HCT116 (cell line): Measurements from ENCODE around the gene PCDHGB3. TPM values are rescaled to one million over a fixed set of nuclear protein-coding genes. Genes with fewer than 3 reads are reported as not detected.

Experiments used
- ATAC-seq: fragments of 200-7000 bp; cut with Tn5 transposase; 2 replicates; pipeline ENCODE4 v1.9.1; 2020; ENCODE audit warnings: mild to moderate bottlenecking, moderate library complexity
- BruUV-seq: library from RNA; stranded (reverse); fragments of 400-500 nt; replicated peaks from 2 replicates; lab custom pipeline; 2021; lab: Mats Ljungman, UMichigan
- CTCF ChIA-PET: fragments of 300-600 bp; sonication (Branson Sonifier 250); formaldehyde crosslinking; loops from one replicate; lab custom pipeline; 2021; ENCODE audit warnings: antibody characterized with exemption; lab: Charles Lee
- POLR2A ChIA-PET: fragments of 300-600, 350-600 bp; sonication (Branson Sonifier 250); formaldehyde crosslinking; loops from one replicate; lab custom pipeline; 2021; ENCODE audit warnings: antibody characterized with exemption; lab: Charles Lee
- RAD21 ChIA-PET, 2 experiments: fragments of 300-600 bp; sonication (Branson Sonifier 250); formaldehyde crosslinking; loops; one replicate each; lab custom pipeline; 2023; ENCODE audit warnings: low total read pairs in 2 of 2; ENCODE audit not compliant: uncharacterized antibody in 2 of 2, unreplicated experiment in 2 of 2, low non-redundant PET in 1 of 2; lab: Charles Lee
- DNase-seq: peaks from one replicate; pipeline ENCODE4 v3.0.0-alpha.2; 2010; ENCODE audit warnings: low read depth, low spot score
- H2AFZ ChIP-seq: fragments of 200-600 bp; shearing (Covaris generic), sonication (generic); 2 replicates; pipeline ENCODE4 v1.6.1; 2017; ENCODE audit warnings: low read depth, mixed run types, mixed read lengths, antibody characterized with exemption, low read length; ENCODE audit not compliant: poor library complexity, severe bottlenecking
- H3K27ac ChIP-seq: 2 replicates; pipeline ENCODE4 v1.5.1; 2012; ENCODE audit warnings: low read depth, low read length
- H3K27me3 ChIP-seq: fragments of 200-600 bp; sonication (generic); 2 replicates; pipeline ENCODE4 v1.6.1; 2016; ENCODE audit warnings: mixed run types, low read length, mixed read lengths; ENCODE audit not compliant: insufficient read depth
- H3K36me3 ChIP-seq, 2 experiments: fragments of 200-500 bp in 1 of 2; fragments of 200-600 bp in 1 of 2; sonication (Bioruptor generic) in 1 of 2; sonication (generic) in 1 of 2; 2 replicates each; pipeline versions ENCODE4 v1.5.1 to v1.6.1; 2014 to 2016; ENCODE audit warnings: low read length in 2 of 2, inconsistent platforms in 1 of 2, mixed read lengths in 1 of 2, mixed run types in 1 of 2; ENCODE audit not compliant: insufficient read depth in 2 of 2, control insufficient read depth in 1 of 2
- H3K4me1 ChIP-seq, 2 experiments: fragments of 200-600 bp in 1 of 2; sonication (generic) in 1 of 2; 2 replicates each; pipeline versions ENCODE4 v1.5.1 to v1.6.1; 2012 to 2017; ENCODE audit warnings: low read length in 2 of 2, inconsistent platforms in 1 of 2, mild to moderate bottlenecking in 1 of 2, mixed read lengths in 1 of 2, mixed run types in 1 of 2, moderate library complexity in 1 of 2; ENCODE audit not compliant: insufficient read depth in 2 of 2, control insufficient read depth in 1 of 2
- H3K4me2 ChIP-seq: fragments of 200-600 bp; sonication (generic); 2 replicates; pipeline ENCODE4 v1.6.1; 2017; ENCODE audit warnings: mixed run types, low read length, mixed read lengths
- H3K4me3 ChIP-seq, 2 experiments: fragments of 200-600 bp in 1 of 2; sonication (generic) in 1 of 2; replicated peaks in 1 of 2; 2 replicates each; pipeline ENCODE4 v1.5.1; 2011 to 2016; ENCODE audit warnings: low read length in 2 of 2, control low read depth in 1 of 2, low read depth in 1 of 2, mild to moderate bottlenecking in 1 of 2, mixed read lengths in 1 of 2, mixed run types in 1 of 2
- H3K79me2 ChIP-seq: fragments of 200-600 bp; sonication (generic); 2 replicates; pipeline ENCODE4 v1.6.1; 2017; ENCODE audit warnings: mild to moderate bottlenecking, mixed run types, low read length, moderate library complexity, mixed read lengths; ENCODE audit not compliant: insufficient read depth
- H3K9ac ChIP-seq: fragments of 200-600 bp; sonication (generic); 2 replicates; pipeline ENCODE4 v1.6.1; 2016; ENCODE audit warnings: low read length, mixed read lengths
- H3K9me2 ChIP-seq: fragments of 200-600 bp; sonication (generic), shearing (Covaris generic); 2 replicates; pipeline ENCODE4 v1.6.1; 2017; ENCODE audit warnings: mixed run types, mild to moderate bottlenecking, moderate library complexity; ENCODE audit not compliant: insufficient read depth
- H3K9me3 ChIP-seq, 2 experiments: fragments of 200-500 bp in 1 of 2; fragments of 200-600 bp in 1 of 2; sonication (Bioruptor generic) in 1 of 2; sonication (generic) in 1 of 2; 2 replicates each; pipeline ENCODE4 v1.6.1; 2014 to 2017; ENCODE audit warnings: low read length in 2 of 2, mixed read lengths in 2 of 2, inconsistent platforms in 1 of 2, low read depth in 1 of 2, mild to moderate bottlenecking in 1 of 2, mixed run types in 1 of 2, moderate library complexity in 1 of 2; ENCODE audit not compliant: control insufficient read depth in 1 of 2, insufficient read depth in 1 of 2
- H4K20me1 ChIP-seq: fragments of 200-600 bp; sonication (generic), shearing (Covaris generic); 2 replicates; pipeline ENCODE4 v1.6.1; 2017; ENCODE audit warnings: mixed run types, mild to moderate bottlenecking, moderate library complexity; ENCODE audit not compliant: insufficient read depth
- ATF3 ChIP-seq: IDR thresholded peaks from 2 replicates; pipeline ENCODE4 v1.6.1; 2012
- CBX3 ChIP-seq: IDR thresholded peaks from 2 replicates; pipeline ENCODE4 v1.6.1; 2012; ENCODE audit warnings: low read depth
- EGR1 ChIP-seq: IDR thresholded peaks from 2 replicates; pipeline ENCODE4 v1.6.1; 2012; ENCODE audit warnings: low read depth
- ELF1 ChIP-seq: IDR thresholded peaks from 2 replicates; pipeline ENCODE4 v1.6.1; 2012; ENCODE audit warnings: low read depth, borderline replicate concordance
- FOSL1 ChIP-seq: IDR thresholded peaks from 2 replicates; pipeline ENCODE4 v1.6.1; 2012; ENCODE audit warnings: low read depth
- JUND ChIP-seq: IDR thresholded peaks from 2 replicates; pipeline ENCODE4 v1.6.1; 2012
- MAX ChIP-seq: IDR thresholded peaks from 2 replicates; pipeline ENCODE4 v1.6.1; 2012
- TCF7L2 ChIP-seq: IDR thresholded peaks from 2 replicates; pipeline ENCODE4 v1.7.0; 2011; ENCODE audit warnings: borderline replicate concordance, inconsistent platforms; ENCODE audit not compliant: insufficient read depth, insufficient read length; ENCODE audit errors: extremely low read depth
- intact Hi-C: fragments of 100-400 bp; cut with micrococcal nuclease; formaldehyde crosslinking; loops from 2 replicates; pipeline ENCODE4 v1.10.0; 2022
- total RNA-seq: library from RNA; stranded (reverse); gene quantifications from one replicate; pipeline ENCODE4 v1.2.1, GENCODE V29; 2021; ENCODE audit not compliant: unreplicated experiment
- TF ChIP-seq, protein P1 (sequence below): IDR thresholded peaks from 2 replicates; pipeline ENCODE4 v1.6.1; 2011; ENCODE audit warnings: mild to moderate bottlenecking, low read length, moderate library complexity; ENCODE audit not compliant: insufficient replicate concordance; ENCODE audit errors: extremely low read depth

Gene PCDHGB3
- total RNA-seq, 1 experiment from 2014 or later = 0.10 TPM

DNA sequence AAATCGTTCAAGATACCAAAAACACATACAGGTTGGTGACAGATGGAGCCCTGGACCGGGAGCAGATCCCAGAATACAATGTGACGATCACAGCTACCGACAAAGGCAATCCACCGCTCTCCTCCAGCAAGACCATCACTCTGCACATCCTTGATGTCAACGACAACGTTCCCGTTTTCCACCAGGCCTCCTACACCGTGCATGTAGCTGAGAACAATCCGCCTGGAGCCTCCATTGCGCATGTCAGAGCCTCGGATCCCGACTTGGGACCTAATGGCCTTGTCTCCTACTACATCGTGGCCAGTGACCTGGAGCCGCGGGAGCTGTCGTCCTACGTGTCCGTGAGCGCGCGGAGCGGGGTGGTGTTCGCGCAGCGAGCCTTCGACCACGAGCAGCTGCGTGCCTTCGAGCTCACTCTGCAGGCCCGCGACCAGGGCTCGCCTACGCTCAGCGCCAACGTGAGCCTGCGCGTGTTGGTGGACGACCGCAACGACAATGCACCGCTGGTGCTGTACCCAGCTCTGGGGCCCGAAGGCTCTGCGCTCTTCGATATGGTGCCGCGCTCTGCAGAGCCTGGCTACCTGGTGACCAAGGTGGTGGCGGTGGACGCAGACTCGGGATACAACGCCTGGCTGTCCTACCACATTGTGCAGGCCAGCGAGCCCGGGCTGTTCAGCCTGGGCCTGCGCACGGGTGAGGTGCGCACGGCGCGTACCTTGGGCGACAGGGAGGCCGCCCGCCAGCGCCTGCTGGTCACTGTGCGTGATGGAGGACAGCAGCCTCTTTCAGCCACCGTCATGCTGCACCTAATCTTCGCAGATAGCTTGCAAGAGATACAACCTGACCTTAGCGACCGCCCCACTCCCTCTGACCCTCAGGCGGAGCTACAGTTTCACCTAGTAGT is 1.8 kb downstream of the PCDHGB3 start:
- no peaks in the 10 kb centered on the region for H3K27me3 ChIP-seq
- ChIA-PET CTCF (no interaction called here), POLR2A (no interaction called here), RAD21 (no interaction called here)
- TF ChIP-seq CBX3 (no peak), MAX (no peak), EGR1 (no peak), JUND (no peak), ELF1 (no peak), TCF7L2 (no peak), FOSL1 (no peak), ATF3 (no peak)
- TF ChIP-seq, protein P1, sequence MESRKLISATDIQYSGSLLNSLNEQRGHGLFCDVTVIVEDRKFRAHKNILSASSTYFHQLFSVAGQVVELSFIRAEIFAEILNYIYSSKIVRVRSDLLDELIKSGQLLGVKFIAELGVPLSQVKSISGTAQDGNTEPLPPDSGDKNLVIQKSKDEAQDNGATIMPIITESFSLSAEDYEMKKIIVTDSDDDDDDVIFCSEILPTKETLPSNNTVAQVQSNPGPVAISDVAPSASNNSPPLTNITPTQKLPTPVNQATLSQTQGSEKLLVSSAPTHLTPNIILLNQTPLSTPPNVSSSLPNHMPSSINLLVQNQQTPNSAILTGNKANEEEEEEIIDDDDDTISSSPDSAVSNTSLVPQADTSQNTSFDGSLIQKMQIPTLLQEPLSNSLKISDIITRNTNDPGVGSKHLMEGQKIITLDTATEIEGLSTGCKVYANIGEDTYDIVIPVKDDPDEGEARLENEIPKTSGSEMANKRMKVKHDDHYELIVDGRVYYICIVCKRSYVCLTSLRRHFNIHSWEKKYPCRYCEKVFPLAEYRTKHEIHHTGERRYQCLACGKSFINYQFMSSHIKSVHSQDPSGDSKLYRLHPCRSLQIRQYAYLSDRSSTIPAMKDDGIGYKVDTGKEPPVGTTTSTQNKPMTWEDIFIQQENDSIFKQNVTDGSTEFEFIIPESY = no peak
- peaks cover 0 to 12% of the 10 kb centered on the region in 2 experiments; a peak in 2 of 4 replicates for H3K9me3 ChIP-seq
- no peak overlapping the region for H2AFZ ChIP-seq
- no peak overlapping the region for H3K27ac ChIP-seq
- intact Hi-C loops = no loop called here
- no peak for DNase-seq
- H3K79me2 ChIP-seq = no peaks in the 10 kb centered on the region
- no peak overlapping the region for H3K4me3 ChIP-seq
- H4K20me1 ChIP-seq = no peaks in the 10 kb centered on the region
- H3K4me2 ChIP-seq = no peak overlapping the region
- H3K4me1 ChIP-seq = no peaks in the 10 kb centered on the region
- no TSS peak for BruUV-seq
- H3K36me3 ChIP-seq = no peaks in the 10 kb centered on the region
- H3K9me2 ChIP-seq = no peaks in the 10 kb centered on the region
- no peak overlapping the region for H3K9ac ChIP-seq
- no peak for ATAC-seq
